ENCODE data around the gene SYNCRIP.
"Not testable (repeated sequence)": the region's sequence is repeated elsewhere in the genome, so short reads cannot be mapped to it uniquely, and the experiment has no call there.

Gene SYNCRIP

DNA sequence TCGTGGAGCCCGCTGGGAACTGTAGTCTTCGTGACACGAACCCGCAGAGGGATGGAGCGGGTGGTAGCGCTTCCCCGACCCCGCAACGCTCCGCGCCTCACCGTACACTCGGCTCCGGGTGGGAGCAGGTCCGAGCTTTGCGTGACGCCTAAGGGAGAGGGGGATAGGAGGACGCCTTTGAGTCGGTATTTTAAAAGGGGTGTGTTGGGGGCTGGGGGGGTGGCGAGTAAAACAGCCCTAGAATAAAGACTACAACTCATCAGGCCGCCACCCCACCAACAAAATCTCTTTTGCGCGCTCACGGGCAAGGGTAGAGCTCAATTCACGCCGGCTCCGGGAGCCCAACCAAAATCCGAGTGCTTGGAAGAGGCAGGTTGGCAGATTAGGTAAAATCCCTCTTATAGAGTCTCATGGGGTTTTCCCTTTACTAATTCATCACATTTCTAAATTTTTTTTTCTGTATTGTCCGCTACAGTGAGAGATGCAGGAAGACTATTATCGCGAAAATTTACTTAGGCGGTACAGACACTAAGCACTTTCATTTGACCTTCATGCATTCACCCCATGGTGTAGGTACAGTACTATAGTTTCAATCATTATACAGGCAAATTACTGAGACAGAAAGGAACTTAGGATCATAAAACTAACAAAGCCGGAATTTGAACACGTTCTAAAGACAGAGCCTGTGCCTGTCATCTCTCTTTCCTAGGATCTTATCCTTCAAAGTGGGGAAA, 48.3 kb downstream of the SYNCRIP start:
- H3K4me3 Mint-ChIP-seq = peak overlapping the region; percentile 97
- ATAC-seq (replicated peaks) (peak; percentile 32 to 39), DNase-seq (peak; percentile 38)
- H3K27ac Mint-ChIP-seq = peak overlapping the region; percentile 98
- no peaks in the 10 kb centered on the region for H3K27me3 Mint-ChIP-seq
- peaks cover 16 to 34% of the 10 kb centered on the region in 2 donors for H3K4me1 Mint-ChIP-seq
- no peaks in the 10 kb centered on the region for H3K9me3 Mint-ChIP-seq
- H3K36me3 Mint-ChIP-seq = peaks cover 15 to 25% of the 10 kb centered on the region in 2 donors

- H3K9me3 Mint-ChIP-seq = no peaks in the 10 kb centered on the region
- H3K4me3 Mint-ChIP-seq = peak within 1 kb of the TSS; percentile 97
- ATAC-seq (replicated peaks) (peak; percentile 87 to 92), DNase-seq (peak; percentile 93)
- peak within 1 kb of the TSS; percentile 98 for H3K27ac Mint-ChIP-seq
- peaks cover 17 to 31% of the 10 kb centered on the region in 2 donors for H3K36me3 Mint-ChIP-seq
- H3K4me1 Mint-ChIP-seq = peaks cover 17 to 41% of the 10 kb centered on the region in 2 donors
- no peaks in the 10 kb centered on the region for H3K27me3 Mint-ChIP-seq
These were observed 49.1 kb downstream of the SYNCRIP start, which contains the start of gene SNX14 for GRCh38 chr6:85593438-85594196. Gene SNX14, minus strand, starts transcription at chr6:85593858. Its CDS starts 140 bp downstream, at chr6:85593718.

GRCh38 chr6:85592033-85592432, 50.7 kb downstream of the SYNCRIP start:
- H3K4me3 Mint-ChIP-seq = peak overlapping the region; percentile 97
- H3K4me1 Mint-ChIP-seq = peaks cover 17 to 43% of the 10 kb centered on the region in 2 donors
- H3K36me3 Mint-ChIP-seq = peaks cover 19 to 33% of the 10 kb centered on the region in 2 donors
- DNase-seq = no peak
- no peaks in the 10 kb centered on the region for H3K27me3 Mint-ChIP-seq
- peak overlapping the region; percentile 60 for H3K27ac Mint-ChIP-seq
- no peak for ATAC-seq (replicated peaks)
- H3K9me3 Mint-ChIP-seq = no peaks in the 10 kb centered on the region

GRCh38 chr6:85591207-85591606, 51.5 kb downstream of the SYNCRIP start:
- DNase-seq = no peak
- ATAC-seq (replicated peaks) = no peak
- H3K4me3 Mint-ChIP-seq = no peak overlapping the region
- H3K4me1 Mint-ChIP-seq = peaks cover 19 to 48% of the 10 kb centered on the region in 2 donors
- H3K36me3 Mint-ChIP-seq = peaks cover 21 to 39% of the 10 kb centered on the region in 2 donors
- H3K9me3 Mint-ChIP-seq = no peaks in the 10 kb centered on the region
- no peak overlapping the region for H3K27ac Mint-ChIP-seq
- H3K27me3 Mint-ChIP-seq = no peaks in the 10 kb centered on the region

DNA sequence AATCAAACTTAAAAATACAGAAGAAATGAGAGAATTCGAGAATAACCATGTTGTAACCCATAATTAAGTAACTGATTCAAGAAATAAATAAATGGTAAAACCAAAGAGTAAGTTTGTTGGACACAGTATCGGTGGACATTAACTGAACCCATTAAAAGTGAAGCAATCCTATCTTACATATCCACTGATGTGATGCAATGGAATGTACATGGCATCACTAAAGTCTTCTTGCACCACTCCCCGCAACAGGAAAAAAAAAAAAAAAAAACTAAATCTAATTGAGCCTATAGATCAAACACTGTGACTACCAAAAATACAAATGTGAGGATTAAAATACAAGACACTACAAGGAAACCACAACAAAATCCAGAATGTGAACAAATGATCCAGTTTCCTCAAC, 56.9 kb downstream of the SYNCRIP start:
- peaks cover 58 to 77% of the 10 kb centered on the region in 2 donors for H3K36me3 Mint-ChIP-seq
- H3K4me1 Mint-ChIP-seq = peaks cover 30 to 61% of the 10 kb centered on the region in 2 donors
- no peak for ATAC-seq (replicated peaks)

GRCh38 chr6:85582832-85583231, 59.9 kb downstream of the SYNCRIP start:
- H3K4me1 Mint-ChIP-seq = peaks cover 29 to 50% of the 10 kb centered on the region in 2 donors
- H3K36me3 Mint-ChIP-seq = peaks cover 52 to 72% of the 10 kb centered on the region in 2 donors
- H3K9me3 Mint-ChIP-seq = peaks cover 16 to 24% of the 10 kb centered on the region in 2 donors

More for the DNA sequence above, 56.9 kb downstream of the SYNCRIP start:
- DNase-seq = no peak
- no peak overlapping the region for H3K27ac Mint-ChIP-seq
- no peaks in the 10 kb centered on the region for H3K27me3 Mint-ChIP-seq
- peaks cover 16 to 24% of the 10 kb centered on the region in 2 donors for H3K9me3 Mint-ChIP-seq
- no peak overlapping the region for H3K4me3 Mint-ChIP-seq

DNA sequence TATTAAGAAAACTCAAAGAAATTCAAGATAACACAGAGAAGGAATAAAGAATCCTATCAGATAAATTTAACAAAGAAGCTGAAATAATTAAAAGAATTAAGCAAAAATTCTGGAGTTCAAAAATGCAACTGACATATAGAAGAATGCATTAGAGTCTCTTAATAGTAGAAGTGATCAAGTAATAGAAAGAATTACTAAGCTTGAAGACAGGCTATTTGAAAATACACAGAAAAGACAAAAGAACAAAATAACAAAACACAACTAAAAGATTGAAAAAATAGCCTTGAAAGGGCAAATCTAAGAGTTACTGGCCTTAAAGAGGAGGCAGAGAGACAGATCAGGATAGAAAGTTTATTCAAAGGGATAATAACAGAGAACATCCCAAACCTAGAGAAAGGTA, 61.1 kb downstream of the SYNCRIP start:
- ATAC-seq (replicated peaks) = no peak
- Mint-ChIP-seq H3K27ac (no peak overlapping the region), H3K4me3 (no peak overlapping the region), H3K27me3 (no peaks in the 10 kb centered on the region), H3K36me3 (peaks cover 48 to 66% of the 10 kb centered on the region in 2 donors), H3K4me1 (peaks cover 27 to 43% of the 10 kb centered on the region in 2 donors), H3K9me3 (peaks cover 16 to 24% of the 10 kb centered on the region in 2 donors)
- DNase-seq = no peak

More at GRCh38 chr6:85582832-85583231, 59.9 kb downstream of the SYNCRIP start:
- not testable (repeated sequence) for H3K4me3 Mint-ChIP-seq; H3K27me3 Mint-ChIP-seq; ATAC-seq (replicated peaks); DNase-seq; H3K27ac Mint-ChIP-seq

GRCh38 chr6:85580878-85581267, 61.8 kb downstream of the SYNCRIP start:
- DNase-seq = no peak
- no peak for ATAC-seq (replicated peaks)
- peaks cover 26 to 42% of the 10 kb centered on the region in 2 donors for H3K4me1 Mint-ChIP-seq
- H3K4me3 Mint-ChIP-seq = no peak overlapping the region
- peaks cover 16 to 24% of the 10 kb centered on the region in 2 donors for H3K9me3 Mint-ChIP-seq
- no peak overlapping the region for H3K27ac Mint-ChIP-seq
- peaks cover 47 to 62% of the 10 kb centered on the region in 2 donors for H3K36me3 Mint-ChIP-seq
- H3K27me3 Mint-ChIP-seq = no peaks in the 10 kb centered on the region

- no peak overlapping the region for H3K4me3 Mint-ChIP-seq
- H3K4me1 Mint-ChIP-seq = peaks cover 30 to 40% of the 10 kb centered on the region in 2 donors
- peaks cover 44 to 57% of the 10 kb centered on the region in 2 donors for H3K36me3 Mint-ChIP-seq
- H3K27ac Mint-ChIP-seq = no peak overlapping the region
- ATAC-seq (replicated peaks) (no peak), DNase-seq (no peak)
- H3K27me3 Mint-ChIP-seq = no peaks in the 10 kb centered on the region
- peaks cover 16 to 24% of the 10 kb centered on the region in 2 donors for H3K9me3 Mint-ChIP-seq
These were observed 62.4 kb downstream of the SYNCRIP start for GRCh38 chr6:85580118-85580877.

DNA sequence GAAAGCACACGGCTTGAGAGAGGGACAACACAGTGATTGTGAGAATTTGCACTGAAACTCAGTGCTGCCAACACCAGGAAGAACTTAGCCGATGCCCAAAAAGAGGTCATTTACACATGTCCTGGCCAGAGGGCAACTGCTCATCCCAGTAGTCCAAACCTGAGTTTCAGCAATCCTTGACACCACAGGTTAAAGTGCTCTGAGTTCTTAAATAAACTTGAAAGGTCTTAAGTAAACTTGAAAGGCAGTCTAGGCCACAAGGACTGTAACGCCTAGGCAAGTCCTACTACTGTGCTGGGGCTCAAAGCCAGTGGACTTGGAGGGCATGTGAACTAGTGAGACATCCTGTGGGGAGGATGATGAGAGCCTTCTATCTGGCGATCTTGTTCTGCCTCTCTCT, 63.1 kb downstream of the SYNCRIP start:
- H3K9me3 Mint-ChIP-seq = peaks cover 16 to 20% of the 10 kb centered on the region in 2 donors
- no peaks in the 10 kb centered on the region for H3K27me3 Mint-ChIP-seq
- no peak overlapping the region for H3K27ac Mint-ChIP-seq
- DNase-seq (no peak), ATAC-seq (replicated peaks) (no peak)
- peaks cover 38 to 50% of the 10 kb centered on the region in 2 donors for H3K36me3 Mint-ChIP-seq
- no peak overlapping the region for H3K4me3 Mint-ChIP-seq
- H3K4me1 Mint-ChIP-seq = peaks cover 31 to 33% of the 10 kb centered on the region in 2 donors

GRCh38 chr6:85576476-85576875, 66.2 kb downstream of the SYNCRIP start:
- no peak for DNase-seq
- no peak overlapping the region for H3K4me3 Mint-ChIP-seq
- H3K9me3 Mint-ChIP-seq = no peaks in the 10 kb centered on the region
- no peak overlapping the region for H3K27ac Mint-ChIP-seq
- peaks cover 8 to 22% of the 10 kb centered on the region in 2 donors for H3K36me3 Mint-ChIP-seq
- peaks cover 15 to 18% of the 10 kb centered on the region in 2 donors for H3K4me1 Mint-ChIP-seq
- H3K27me3 Mint-ChIP-seq = no peaks in the 10 kb centered on the region
- ATAC-seq (replicated peaks) = no peak

DNA sequence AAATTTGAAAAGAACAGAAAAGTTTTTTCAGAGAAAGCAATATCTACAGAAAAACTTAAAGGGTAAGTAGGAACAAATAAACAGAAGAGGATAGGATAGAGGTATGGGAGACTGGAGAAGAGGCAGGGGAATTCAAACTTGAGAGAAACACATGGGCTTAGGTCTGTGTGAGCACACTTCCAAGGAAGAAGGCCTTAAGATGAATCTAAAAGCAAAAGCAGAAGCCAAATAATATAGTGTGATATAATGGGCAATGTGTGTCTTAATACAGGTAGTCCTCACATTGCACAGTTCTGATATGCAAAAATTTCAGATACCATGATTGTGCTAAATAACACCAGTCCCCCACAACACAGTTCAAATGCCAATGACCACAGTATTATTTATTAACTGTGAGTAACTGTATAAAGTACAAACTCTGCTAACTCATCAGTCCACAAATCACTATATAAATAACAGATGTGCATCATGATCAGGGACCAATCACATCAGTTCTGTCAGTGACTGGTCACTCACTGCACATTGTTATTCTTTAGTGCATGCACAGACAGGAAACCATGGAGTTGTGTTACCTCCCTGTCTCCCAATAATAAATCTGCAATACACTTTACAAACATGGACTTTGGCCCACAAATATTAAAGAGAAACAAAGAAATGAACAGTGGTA, 67.6 kb downstream of the SYNCRIP start:
- ATAC-seq (replicated peaks) (no peak), DNase-seq (no peak)
- H3K27me3 Mint-ChIP-seq = no peaks in the 10 kb centered on the region
- no peak overlapping the region for H3K27ac Mint-ChIP-seq
- H3K36me3 Mint-ChIP-seq = peaks cover 9 to 16% of the 10 kb centered on the region in 2 donors
- H3K4me3 Mint-ChIP-seq = no peak overlapping the region
- no peaks in the 10 kb centered on the region for H3K9me3 Mint-ChIP-seq
- peaks cover under 1 to 9% of the 10 kb centered on the region in 2 donors for H3K4me1 Mint-ChIP-seq

GRCh38 chr6:85569323-85569722, 73.4 kb downstream of the SYNCRIP start:
- no peak for ATAC-seq (replicated peaks)
- H3K27me3 Mint-ChIP-seq = no peaks in the 10 kb centered on the region

More at GRCh38 chr6:85569323-85569722, 73.4 kb downstream of the SYNCRIP start:
- DNase-seq = no peak
- peaks cover 1 to 9% of the 10 kb centered on the region in 2 donors for H3K4me1 Mint-ChIP-seq
- H3K27ac Mint-ChIP-seq = no peak overlapping the region
- H3K36me3 Mint-ChIP-seq = peaks cover 17 to 30% of the 10 kb centered on the region in 2 donors
- no peak overlapping the region for H3K4me3 Mint-ChIP-seq
- no peaks in the 10 kb centered on the region for H3K9me3 Mint-ChIP-seq

Data from stimulated activated naive B cell treated with anti-CD40 and anti-IgM and Interleukin-4, amounts not matched to agents 10 μg/mL and 1 μg/mL and 100 μg/mL, for 72 hours (primary cell).